Activated CD4-positive, alpha-beta memory T cell treated with anti-CD3 and anti-CD28 coated beads for 36 hours (primary cell): Measurements from ENCODE around the gene IMMP2L. TPM values are rescaled to one million over a fixed set of nuclear protein-coding genes. Genes with fewer than 3 reads are reported as not detected.

ENCODE experiments used
- CTCF ChIA-PET: fragments of 350-600 bp; sonication (Branson Sonifier 250); formaldehyde crosslinking; loops from one replicate; lab custom pipeline; 2021; ENCODE audit warnings: antibody characterized with exemption, inconsistent platforms; lab: Charles Lee
- POLR2A ChIA-PET: fragments of 350-600 bp; sonication (Branson Sonifier 250); formaldehyde crosslinking; loops from one replicate; lab custom pipeline; 2021; ENCODE audit warnings: antibody characterized with exemption; lab: Charles Lee
- DNase-seq: peaks from one replicate; pipeline ENCODE4 v3.0.0-alpha.2; 2020
- H3K27ac Mint-ChIP-seq: one replicate; pipeline ENCODE4 v1.8.0; 2021; ENCODE audit warnings: mixed read lengths
- H3K27me3 Mint-ChIP-seq: one replicate; pipeline ENCODE4 v1.8.0; 2021; ENCODE audit warnings: mixed read lengths
- H3K36me3 Mint-ChIP-seq: one replicate; pipeline ENCODE4 v1.8.0; 2021; ENCODE audit warnings: mixed read lengths
- H3K4me1 Mint-ChIP-seq: one replicate; pipeline ENCODE4 v1.8.0; 2021; ENCODE audit warnings: low read depth, mixed read lengths
- H3K4me3 Mint-ChIP-seq: one replicate; pipeline ENCODE4 v1.8.0; 2021; ENCODE audit warnings: mild to moderate bottlenecking, mixed read lengths
- H3K9me3 Mint-ChIP-seq: one replicate; pipeline ENCODE4 v1.8.0; 2021; ENCODE audit warnings: mixed read lengths
- intact Hi-C: fragments of 100-400 bp; cut with micrococcal nuclease; formaldehyde crosslinking; loops from one replicate; pipeline ENCODE4 v1.15.1; 2023
- total RNA-seq, 2 experiments: library from RNA; stranded (reverse); gene quantifications; one replicate each; pipeline ENCODE4 v1.2.3, GENCODE V29; 2021

Gene IMMP2L
- total RNA-seq, 2 experiments from 2014 or later, result 14.4 to 20.5 TPM

- no peak overlapping the region for H3K27ac Mint-ChIP-seq
- H3K4me1 Mint-ChIP-seq, result no peaks in the 10 kb centered on the region
- CTCF ChIA-PET, result no interaction called here
- POLR2A ChIA-PET, result no interaction called here
- peaks cover 17% of the 10 kb centered on the region for H3K36me3 Mint-ChIP-seq
- intact Hi-C loops, result no loop called here
- H3K27me3 Mint-ChIP-seq, result no peaks in the 10 kb centered on the region
- DNase-seq, result no peak
- H3K9me3 Mint-ChIP-seq, result peaks cover 22% of the 10 kb centered on the region
- no peak overlapping the region for H3K4me3 Mint-ChIP-seq
Observed at GRCh38 chr7:110750931-110751605, 811.2 kb downstream of the IMMP2L start.

DNA sequence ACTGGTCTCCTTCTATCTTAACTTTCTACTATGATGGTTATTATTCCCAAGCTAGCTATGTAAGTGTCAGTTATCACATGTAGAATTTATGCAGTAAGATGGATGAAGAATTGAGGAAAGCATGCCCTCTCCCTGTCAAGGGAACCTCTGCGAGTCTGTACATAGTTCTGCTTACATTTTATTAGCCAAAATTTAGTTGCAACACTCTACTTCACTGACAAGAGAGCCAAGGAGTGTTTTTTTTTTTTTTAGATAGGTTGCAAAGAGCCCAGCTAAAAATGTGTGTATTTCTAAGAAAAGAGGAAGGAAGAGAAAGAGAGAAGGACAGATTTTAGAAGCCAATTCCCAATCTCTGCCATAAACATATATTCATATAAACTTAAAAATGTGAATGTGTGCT lies 829.1 kb downstream of the IMMP2L start:
- Mint-ChIP-seq H3K36me3 (no peaks in the 10 kb centered on the region), H3K27ac (no peak overlapping the region), H3K4me1 (no peaks in the 10 kb centered on the region), H3K4me3 (no peak overlapping the region), H3K27me3 (no peaks in the 10 kb centered on the region), H3K9me3 (no peaks in the 10 kb centered on the region)
- intact Hi-C loops, result no loop called here
- POLR2A ChIA-PET, result no interaction called here
- CTCF ChIA-PET, result no interaction called here
- DNase-seq, result no peak

- DNase-seq, result no peak
- intact Hi-C loops, result no loop called here
- no peaks in the 10 kb centered on the region for H3K4me1 Mint-ChIP-seq
- no peaks in the 10 kb centered on the region for H3K9me3 Mint-ChIP-seq
- POLR2A ChIA-PET, result no interaction called here
- H3K36me3 Mint-ChIP-seq, result no peaks in the 10 kb centered on the region
- H3K27ac Mint-ChIP-seq, result no peak overlapping the region
- H3K27me3 Mint-ChIP-seq, result no peaks in the 10 kb centered on the region
- H3K4me3 Mint-ChIP-seq, result no peak overlapping the region
- CTCF ChIA-PET, result no interaction called here
Observed at GRCh38 chr7:110724811-110725210, 837.5 kb downstream of the IMMP2L start.

DNA sequence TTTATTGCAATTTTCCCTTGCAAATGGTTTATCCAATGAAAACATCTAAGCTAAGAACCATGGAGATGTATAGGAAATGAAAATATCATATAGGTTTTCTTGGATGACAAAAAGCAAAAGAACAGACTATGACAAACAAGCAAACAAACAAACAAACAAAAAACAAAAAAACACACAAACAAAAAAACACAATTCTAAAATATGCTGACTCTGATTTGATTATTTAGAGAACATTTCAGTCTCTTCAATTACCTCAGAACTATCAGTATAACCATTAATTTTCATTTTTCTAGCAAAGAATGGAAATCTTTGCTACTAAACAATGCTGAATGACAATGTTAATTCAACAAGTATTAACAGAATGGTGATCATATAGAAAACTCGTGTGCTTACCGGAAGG lies 840.9 kb downstream of the IMMP2L start:
- Mint-ChIP-seq H3K4me1 (no peaks in the 10 kb centered on the region), H3K9me3 (no peaks in the 10 kb centered on the region), H3K36me3 (no peaks in the 10 kb centered on the region), H3K27me3 (no peaks in the 10 kb centered on the region), H3K27ac (no peak overlapping the region), H3K4me3 (no peak overlapping the region)
- ChIA-PET POLR2A (no interaction called here), CTCF (interaction anchor here (0.6 kb wide), 1 partner anchor 425 kb away, joined by 3 read pairs; no protein-coding TSS in a partner anchor)
- no peak for DNase-seq
- intact Hi-C loops, result no loop called here

DNA sequence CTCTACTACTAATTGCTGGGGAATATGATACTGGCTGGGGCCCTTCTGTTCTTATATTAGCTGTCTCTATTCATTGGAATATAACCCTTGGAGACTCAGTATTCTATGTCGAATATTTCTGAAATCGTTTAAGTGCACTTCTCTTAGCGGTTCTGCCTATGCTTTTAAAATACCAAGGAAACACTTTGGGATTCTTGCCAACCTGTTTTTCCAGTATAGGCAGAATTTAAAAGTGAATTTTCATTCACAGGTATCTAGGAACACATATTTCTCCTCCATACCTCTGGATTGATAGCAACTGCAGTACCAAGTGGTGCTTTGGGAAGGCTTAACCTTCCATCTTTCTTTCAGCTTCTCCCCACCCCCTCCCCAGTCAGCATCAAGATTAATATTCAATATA lies 841.7 kb downstream of the IMMP2L start:
- Mint-ChIP-seq H3K27ac (no peak overlapping the region), H3K4me3 (no peak overlapping the region), H3K36me3 (peaks cover under 1% of the 10 kb centered on the region), H3K9me3 (peaks cover 3% of the 10 kb centered on the region), H3K4me1 (no peaks in the 10 kb centered on the region), H3K27me3 (no peaks in the 10 kb centered on the region)
- no peak for DNase-seq
- ChIA-PET CTCF (no interaction called here), POLR2A (no interaction called here)
- intact Hi-C loops, result no loop called here

GRCh38 chr7:110719741-110720140 lies 842.6 kb downstream of the IMMP2L start:
- H3K36me3 Mint-ChIP-seq, result peaks cover 2% of the 10 kb centered on the region

DNA sequence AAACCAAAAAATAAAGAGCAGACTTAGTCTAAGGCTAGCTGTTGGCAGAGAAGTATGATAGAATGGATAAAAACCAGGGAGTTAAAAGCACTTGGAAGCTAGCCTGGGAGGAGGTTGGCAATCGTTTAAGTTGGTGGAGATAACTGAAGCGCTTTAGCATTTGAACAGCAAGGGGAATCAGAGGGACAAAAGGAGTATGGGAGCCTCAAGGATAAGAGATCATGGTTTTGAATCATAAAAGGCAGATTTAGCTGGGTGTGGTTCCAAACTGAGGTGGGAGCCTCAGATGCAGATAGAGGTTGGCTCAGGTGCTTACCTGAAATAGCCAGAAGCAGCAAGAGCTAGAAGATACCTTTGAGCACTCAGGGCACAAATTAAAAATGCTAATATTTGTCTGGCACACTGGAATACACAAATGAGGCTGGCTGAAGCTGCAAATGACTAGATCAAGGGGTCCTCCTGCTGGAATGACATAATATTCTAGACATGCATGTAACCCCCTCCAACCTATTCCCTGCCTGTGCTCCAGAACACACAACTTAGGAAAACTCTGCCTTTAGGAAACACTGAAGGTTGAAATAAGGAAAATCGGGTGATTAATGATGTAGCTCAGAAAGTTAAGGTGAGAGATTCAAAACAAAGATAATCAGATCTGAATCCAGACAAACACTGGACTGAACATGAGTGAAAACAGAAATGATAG lies 843.6 kb downstream of the IMMP2L start:
- ChIA-PET POLR2A (no interaction called here), CTCF (no interaction called here)
- no peaks in the 10 kb centered on the region for H3K4me1 Mint-ChIP-seq
- no peak overlapping the region for H3K27ac Mint-ChIP-seq
- peaks cover 5% of the 10 kb centered on the region for H3K9me3 Mint-ChIP-seq
- no peak overlapping the region for H3K4me3 Mint-ChIP-seq
- DNase-seq, result no peak
- H3K36me3 Mint-ChIP-seq, result peaks cover 2% of the 10 kb centered on the region
- H3K27me3 Mint-ChIP-seq, result no peaks in the 10 kb centered on the region
- intact Hi-C loops, result no loop called here

More at GRCh38 chr7:110719741-110720140, 842.6 kb downstream of the IMMP2L start:
- intact Hi-C loops, result no loop called here
- Mint-ChIP-seq H3K4me1 (no peaks in the 10 kb centered on the region), H3K27ac (no peak overlapping the region), H3K4me3 (no peak overlapping the region), H3K27me3 (no peaks in the 10 kb centered on the region), H3K9me3 (peaks cover 3% of the 10 kb centered on the region)
- ChIA-PET CTCF (no interaction called here), POLR2A (no interaction called here)
- no peak for DNase-seq

- Mint-ChIP-seq H3K27ac (no peak overlapping the region), H3K4me1 (no peaks in the 10 kb centered on the region), H3K27me3 (no peaks in the 10 kb centered on the region), H3K9me3 (no peaks in the 10 kb centered on the region), H3K36me3 (no peaks in the 10 kb centered on the region), H3K4me3 (no peak overlapping the region)
- DNase-seq, result no peak
- intact Hi-C loops, result loop anchor here (5.0 kb wide), 1 partner anchor 33 kb away; no protein-coding TSS in a partner anchor
- ChIA-PET POLR2A (no interaction called here), CTCF (no interaction called here)
Observed at GRCh38 chr7:110704225-110704624, 858.1 kb downstream of the IMMP2L start.

- H3K27me3 Mint-ChIP-seq, result no peaks in the 10 kb centered on the region
- ChIA-PET POLR2A (no interaction called here), CTCF (interaction anchor here (1.1 kb wide), 1 partner anchor 11 kb away, joined by 3 read pairs; no protein-coding TSS in a partner anchor)
- H3K4me1 Mint-ChIP-seq, result no peaks in the 10 kb centered on the region
- no peaks in the 10 kb centered on the region for H3K36me3 Mint-ChIP-seq
- H3K27ac Mint-ChIP-seq, result no peak overlapping the region
- intact Hi-C loops, result no loop called here
- no peak overlapping the region for H3K4me3 Mint-ChIP-seq
- no peaks in the 10 kb centered on the region for H3K9me3 Mint-ChIP-seq
- no peak for DNase-seq
Observed at GRCh38 chr7:110698576-110698975, 863.7 kb downstream of the IMMP2L start.

DNA sequence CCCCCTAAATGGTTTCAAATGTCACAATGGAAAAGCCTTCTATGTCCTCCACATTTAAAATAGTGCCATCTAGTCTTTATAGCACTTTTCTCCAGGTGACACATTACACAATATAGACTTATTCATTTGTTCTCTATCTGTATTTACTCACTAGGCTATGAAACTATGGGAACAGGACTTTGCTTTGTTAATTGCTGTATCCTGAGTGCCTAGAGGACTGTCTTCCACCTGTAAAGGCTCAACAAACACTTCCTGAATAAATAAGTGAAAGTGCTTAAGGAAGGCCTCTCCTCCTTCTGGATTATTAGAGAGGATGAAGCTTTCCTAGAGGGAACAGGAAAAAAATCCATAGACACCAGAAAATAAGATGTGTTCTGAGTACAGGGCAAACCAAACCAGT lies 868.9 kb downstream of the IMMP2L start:
- DNase-seq, result no peak
- no peaks in the 10 kb centered on the region for H3K4me1 Mint-ChIP-seq
- ChIA-PET POLR2A (no interaction called here), CTCF (no interaction called here)
- no peak overlapping the region for H3K4me3 Mint-ChIP-seq
- H3K27ac Mint-ChIP-seq, result no peak overlapping the region
- no peaks in the 10 kb centered on the region for H3K27me3 Mint-ChIP-seq
- peaks cover 2% of the 10 kb centered on the region for H3K9me3 Mint-ChIP-seq
- intact Hi-C loops, result no loop called here
- H3K36me3 Mint-ChIP-seq, result peaks cover 1% of the 10 kb centered on the region

GRCh38 chr7:110688908-110689307 lies 873.4 kb downstream of the IMMP2L start:
- Mint-ChIP-seq H3K36me3 (peaks cover 1% of the 10 kb centered on the region), H3K27me3 (no peaks in the 10 kb centered on the region), H3K27ac (no peak overlapping the region), H3K9me3 (peaks cover 2% of the 10 kb centered on the region), H3K4me1 (no peaks in the 10 kb centered on the region), H3K4me3 (no peak overlapping the region)
- ChIA-PET CTCF (no interaction called here), POLR2A (no interaction called here)
- intact Hi-C loops, result no loop called here
- DNase-seq, result no peak

DNA sequence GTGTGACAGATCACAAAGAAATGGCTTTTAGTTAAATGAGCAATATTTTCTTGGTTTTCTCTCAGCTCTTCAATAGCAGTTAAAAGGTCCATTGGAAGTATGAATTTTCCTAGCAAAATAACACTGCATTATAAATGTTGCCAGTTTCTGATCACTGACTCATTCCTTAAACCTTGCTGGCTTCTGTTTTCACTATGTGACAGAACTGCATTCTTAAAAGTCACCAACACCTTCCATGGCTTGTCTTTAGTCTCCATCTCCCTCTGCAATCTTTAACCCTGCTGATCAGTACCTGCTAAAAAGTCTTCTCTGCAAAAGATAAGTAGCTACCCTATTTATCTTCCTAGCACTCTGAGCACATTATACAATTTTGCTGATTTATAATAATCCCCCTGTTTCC lies 876.4 kb downstream of the IMMP2L start:
- POLR2A ChIA-PET, result no interaction called here
- intact Hi-C loops, result no loop called here
- Mint-ChIP-seq H3K27me3 (no peaks in the 10 kb centered on the region), H3K36me3 (no peaks in the 10 kb centered on the region), H3K4me3 (no peak overlapping the region), H3K27ac (no peak overlapping the region), H3K9me3 (no peaks in the 10 kb centered on the region), H3K4me1 (no peaks in the 10 kb centered on the region)
- CTCF ChIA-PET, result no interaction called here
- no peak for DNase-seq

DNA sequence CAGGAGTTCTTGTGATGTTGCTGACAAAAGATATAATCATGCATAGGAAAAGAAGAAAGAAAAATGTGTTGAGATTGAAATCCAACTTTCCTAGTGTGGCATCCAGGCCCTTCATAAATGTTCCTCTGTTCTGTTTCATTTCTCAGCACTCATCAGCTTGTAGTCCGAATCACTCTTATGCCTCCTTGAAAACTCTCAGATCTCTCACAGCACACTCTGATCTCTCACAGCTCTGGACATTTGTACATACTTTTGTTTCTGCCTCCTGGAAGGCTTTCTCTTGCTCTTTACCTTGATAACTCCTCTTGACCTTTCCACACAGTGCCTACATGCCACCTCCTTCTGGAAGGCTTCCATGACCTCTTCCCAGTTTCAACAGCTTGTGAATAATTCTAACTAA lies 880.4 kb downstream of the IMMP2L start:
- intact Hi-C loops, result no loop called here
- Mint-ChIP-seq H3K27ac (no peak overlapping the region), H3K4me1 (no peaks in the 10 kb centered on the region), H3K4me3 (no peak overlapping the region), H3K36me3 (no peaks in the 10 kb centered on the region), H3K9me3 (no peaks in the 10 kb centered on the region), H3K27me3 (no peaks in the 10 kb centered on the region)
- DNase-seq, result no peak
- CTCF ChIA-PET, result no interaction called here
- POLR2A ChIA-PET, result no interaction called here
